ENCODE results near the gene ALDH7A1.
"Not testable (repeated sequence)": the region's sequence is repeated elsewhere in the genome, so short reads cannot be mapped to it uniquely, and the experiment has no call there.

The ALDH7A1 gene

DNA sequence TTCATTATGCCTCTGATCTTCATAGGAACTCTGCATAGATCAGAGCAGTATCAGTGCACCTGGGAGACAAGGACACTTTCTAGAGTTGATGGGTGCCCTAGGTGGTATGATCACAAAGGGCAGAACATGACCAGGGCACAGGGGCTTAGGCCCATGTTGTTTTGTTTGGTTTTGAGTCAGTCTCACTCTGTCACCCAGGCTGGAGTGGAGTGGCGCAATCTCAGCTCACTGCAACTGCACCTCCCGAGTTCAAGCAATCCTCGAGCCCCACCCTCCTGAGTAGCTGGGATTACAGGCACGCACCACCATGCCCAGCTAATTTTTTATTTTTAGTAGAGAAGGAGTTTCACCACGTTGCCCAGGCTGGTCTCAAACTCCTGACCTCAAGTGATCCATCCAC, 17.6 kb downstream of the ALDH7A1 start:
- TF ChIP-seq, protein P1, sequence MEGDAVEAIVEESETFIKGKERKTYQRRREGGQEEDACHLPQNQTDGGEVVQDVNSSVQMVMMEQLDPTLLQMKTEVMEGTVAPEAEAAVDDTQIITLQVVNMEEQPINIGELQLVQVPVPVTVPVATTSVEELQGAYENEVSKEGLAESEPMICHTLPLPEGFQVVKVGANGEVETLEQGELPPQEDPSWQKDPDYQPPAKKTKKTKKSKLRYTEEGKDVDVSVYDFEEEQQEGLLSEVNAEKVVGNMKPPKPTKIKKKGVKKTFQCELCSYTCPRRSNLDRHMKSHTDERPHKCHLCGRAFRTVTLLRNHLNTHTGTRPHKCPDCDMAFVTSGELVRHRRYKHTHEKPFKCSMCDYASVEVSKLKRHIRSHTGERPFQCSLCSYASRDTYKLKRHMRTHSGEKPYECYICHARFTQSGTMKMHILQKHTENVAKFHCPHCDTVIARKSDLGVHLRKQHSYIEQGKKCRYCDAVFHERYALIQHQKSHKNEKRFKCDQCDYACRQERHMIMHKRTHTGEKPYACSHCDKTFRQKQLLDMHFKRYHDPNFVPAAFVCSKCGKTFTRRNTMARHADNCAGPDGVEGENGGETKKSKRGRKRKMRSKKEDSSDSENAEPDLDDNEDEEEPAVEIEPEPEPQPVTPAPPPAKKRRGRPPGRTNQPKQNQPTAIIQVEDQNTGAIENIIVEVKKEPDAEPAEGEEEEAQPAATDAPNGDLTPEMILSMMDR (IDR thresholded peaks at IDR 0.05; ENCODE audit: borderline replicate concordance, insufficient read depth, low read depth, low read length) = no peak
- no peak overlapping the region for H3K4me3 ChIP-seq (ENCODE audit: low read depth, low read length)

DNA sequence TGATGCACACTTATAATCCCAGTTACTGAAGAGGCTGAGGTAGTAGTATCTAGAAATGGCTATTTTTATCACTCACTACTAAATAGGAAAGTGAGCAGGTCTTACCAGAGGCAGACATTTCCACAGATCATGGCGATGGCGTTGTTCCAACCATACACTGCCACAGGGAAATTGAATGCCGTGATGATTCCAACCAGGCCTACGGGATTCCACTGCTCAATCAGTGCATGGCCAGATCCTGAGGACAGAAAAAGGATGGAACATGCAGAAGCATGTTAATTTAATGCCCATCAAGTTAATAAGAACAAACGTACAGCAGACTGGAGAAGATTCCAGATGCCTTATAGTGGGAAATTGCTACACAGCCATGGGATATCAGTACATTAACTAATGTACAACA, 18.0 kb downstream of the ALDH7A1 start:
- TF ChIP-seq, protein P1 (IDR thresholded peaks at IDR 0.05; ENCODE audit: borderline replicate concordance, insufficient read depth, low read depth, low read length) = no peak
- no peak overlapping the region for H3K4me3 ChIP-seq (ENCODE audit: low read depth, low read length)

DNA sequence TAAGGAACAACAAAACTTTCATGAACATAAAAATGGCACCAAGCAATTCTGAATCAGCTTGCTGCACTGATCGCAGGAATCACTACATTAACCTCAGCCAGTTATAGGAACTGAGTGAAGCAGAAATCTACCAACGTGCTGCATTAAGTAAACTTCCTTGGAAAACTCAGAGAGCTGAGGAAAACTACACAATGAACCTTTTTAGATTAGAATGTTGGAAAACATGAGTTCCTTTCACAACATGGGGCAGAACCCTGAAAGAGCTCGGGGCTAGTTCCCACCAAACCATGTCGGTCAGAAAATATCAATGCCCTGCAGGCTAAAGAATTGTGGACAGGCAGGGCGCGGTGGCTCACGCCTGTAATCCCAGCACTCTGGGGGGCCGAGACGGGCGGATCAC, 19.4 kb downstream of the ALDH7A1 start:
- no peak overlapping the region for H3K4me3 ChIP-seq (ENCODE audit: low read depth, low read length)
- TF ChIP-seq, protein P1 (IDR thresholded peaks at IDR 0.05; ENCODE audit: borderline replicate concordance, insufficient read depth, low read depth, low read length) = no peak

DNA sequence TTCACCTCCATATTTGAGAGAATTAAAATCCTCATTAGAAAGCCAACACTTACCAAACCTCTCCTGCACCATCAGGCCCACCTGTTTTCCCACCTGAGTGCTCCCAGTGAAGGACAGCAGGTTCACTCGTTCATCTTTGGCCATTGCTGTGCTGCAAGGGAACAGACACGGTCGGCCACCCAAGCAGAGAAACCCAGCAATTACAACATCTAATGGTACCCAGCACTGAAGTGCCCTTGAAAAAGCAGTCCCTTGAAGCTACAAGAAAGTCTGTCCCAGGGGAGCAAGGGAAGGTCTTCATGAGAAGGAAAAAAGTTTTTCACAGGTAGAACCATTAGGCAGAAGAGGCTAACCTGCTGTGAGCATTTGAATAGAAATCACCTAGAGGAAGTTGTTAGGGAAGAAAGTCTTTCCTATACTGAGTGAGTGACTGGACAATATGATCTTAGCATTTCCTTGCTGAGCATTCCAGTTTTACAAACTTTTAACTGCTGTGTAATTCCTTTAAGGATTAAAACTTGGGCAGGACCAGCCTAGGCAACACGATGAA, 26.7 kb downstream of the ALDH7A1 start:
- H3K4me3 ChIP-seq (ENCODE audit: low read depth, low read length) = no peak overlapping the region
- TF ChIP-seq, protein P1 (IDR thresholded peaks at IDR 0.05; ENCODE audit: borderline replicate concordance, insufficient read depth, low read depth, low read length) = no peak

DNA sequence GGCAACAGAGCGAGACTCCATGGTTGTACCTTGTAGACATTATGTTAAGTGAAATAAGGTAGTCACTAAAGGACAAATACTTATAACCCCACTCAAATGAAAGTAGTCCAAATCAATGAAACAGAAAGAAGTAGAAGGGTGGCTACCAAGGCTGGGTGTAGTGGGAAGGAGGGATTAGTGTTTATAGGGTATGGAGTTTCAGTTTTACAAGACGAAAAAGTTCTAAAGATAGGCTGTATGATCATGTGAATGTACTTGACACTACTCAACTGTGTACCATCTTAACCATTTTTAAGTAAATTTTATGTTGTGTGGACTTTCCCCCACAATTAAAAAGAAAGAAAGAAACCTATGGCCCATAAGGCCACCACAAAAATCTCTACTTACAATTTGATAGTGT, 32.2 kb downstream of the ALDH7A1 start:
- H3K4me3 ChIP-seq (ENCODE audit: low read depth, low read length) = no peak overlapping the region
- TF ChIP-seq, protein P1 (IDR thresholded peaks at IDR 0.05; ENCODE audit: borderline replicate concordance, insufficient read depth, low read depth, low read length) = no peak

DNA sequence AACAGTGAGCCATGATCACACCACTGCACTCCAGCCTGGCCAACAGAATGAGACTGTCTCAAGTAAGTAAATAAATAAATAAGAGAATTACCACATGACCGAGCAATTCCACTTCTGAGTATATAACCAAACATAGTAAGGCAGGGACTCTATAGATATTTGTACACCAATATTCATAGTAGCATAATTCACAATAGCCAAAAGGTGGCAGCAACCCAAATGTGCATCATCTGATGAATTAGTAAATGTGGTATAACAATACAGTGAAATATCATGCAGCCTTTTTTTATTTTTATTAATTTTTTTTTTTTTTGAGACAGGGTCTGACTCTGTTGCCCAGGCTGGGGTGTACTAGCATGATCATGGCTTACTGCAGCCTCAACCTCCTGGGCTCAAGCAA, 33.1 kb downstream of the ALDH7A1 start:
- TF ChIP-seq, protein P1 (IDR thresholded peaks at IDR 0.05; ENCODE audit: borderline replicate concordance, insufficient read depth, low read depth, low read length) = no peak
- no peak overlapping the region for H3K4me3 ChIP-seq (ENCODE audit: low read depth, low read length)

DNA sequence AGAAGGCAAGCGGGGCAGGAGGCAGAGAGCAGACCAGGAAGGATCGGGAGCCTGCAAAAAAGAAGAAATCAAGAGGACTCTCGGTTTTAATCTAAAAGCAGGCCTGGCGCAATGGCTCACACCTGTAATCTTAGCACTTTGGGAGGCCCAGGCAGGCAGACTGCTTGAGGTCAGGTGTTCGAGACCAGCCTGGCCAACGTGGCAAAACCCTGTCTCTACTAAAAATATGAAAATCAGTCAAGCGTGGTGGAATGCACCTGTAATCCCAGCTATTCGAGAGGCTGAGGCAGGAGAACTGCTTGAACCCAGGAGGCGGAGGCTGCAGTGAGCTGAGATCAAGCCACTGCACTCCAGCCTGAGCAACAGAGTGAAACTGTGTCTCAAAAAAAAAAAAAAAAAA, 39.9 kb downstream of the ALDH7A1 start:
- H3K4me3 ChIP-seq (ENCODE audit: low read depth, low read length) = not testable (repeated sequence)

DNA sequence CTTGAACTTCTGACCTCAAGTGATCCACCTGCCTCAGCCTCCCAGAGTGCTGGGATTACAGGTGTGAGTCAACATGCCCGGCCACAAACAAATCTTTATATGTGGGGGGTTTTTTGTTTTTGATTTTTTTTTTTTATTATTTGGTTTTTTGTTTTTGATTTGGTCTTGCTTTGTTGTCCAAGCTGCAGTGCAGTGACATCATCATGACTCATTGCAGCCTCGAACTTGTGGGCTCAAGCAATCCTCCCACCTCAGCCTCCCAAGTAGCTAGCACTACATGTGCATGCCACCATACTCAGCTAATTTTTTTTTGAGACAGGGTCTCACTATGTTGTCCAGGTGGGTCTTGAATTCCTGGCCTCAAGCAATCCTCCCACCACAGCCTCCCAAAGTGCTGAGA, 42.4 kb downstream of the ALDH7A1 start:
- TF ChIP-seq, protein P1 (IDR thresholded peaks at IDR 0.05; ENCODE audit: borderline replicate concordance, insufficient read depth, low read depth, low read length) = no peak
- H3K4me3 ChIP-seq (ENCODE audit: low read depth, low read length) = no peak overlapping the region

All from GM12875 (cell line).